ENCODE results near the gene RNF169. TPM values are rescaled to one million over a fixed set of nuclear protein-coding genes. Genes with fewer than 3 reads are reported as not detected.
A peak's percentile ranks its signal among the peaks of the same experiment; 100 is the strongest.

RNF169 gene
- total RNA-seq, 4 donors from 2014 or later: 16.2 to 26.6 (median 20.6) TPM

DNA sequence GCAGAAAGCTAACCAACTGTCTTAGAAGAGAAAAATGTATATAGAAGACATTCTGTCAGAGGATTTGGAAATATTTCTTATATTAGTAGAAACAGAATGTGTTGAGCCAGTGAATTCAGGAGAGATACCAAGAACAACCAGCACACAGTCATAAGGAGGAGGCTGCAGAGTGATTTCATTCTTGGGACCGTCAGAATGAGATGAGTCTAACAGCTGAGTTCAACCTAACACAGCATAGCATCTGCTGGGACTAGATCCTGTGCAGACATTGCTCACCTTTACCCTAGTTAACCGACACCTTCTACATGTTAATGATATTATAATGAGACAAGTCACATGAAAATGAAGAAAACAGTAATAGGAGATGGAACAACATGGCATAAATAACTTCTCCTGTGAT is 114.8 kb downstream of the RNF169 start:
- no peak for DNase-seq (ENCODE audit: extremely low spot score)
- Histone ChIP-seq H3K4me1 (no peaks in the 10 kb centered on the region), H3K36me3 (peaks cover 13 to 77% (median 54%) of the 10 kb centered on the region in 4 donors), H3K27ac (replicated peaks in 1 of 4) (no peak overlapping the region), H3K4me3 (no peak overlapping the region), H3K27me3 (no peaks in the 10 kb centered on the region), H3K9me3 (peaks cover 0 to 54% (median 39%) of the 10 kb centered on the region in 4 donors)
- intact Hi-C loops (cut with DNase I): no loop called here
- WGBS: 90% methylated on average over 2 of the region's 2 CpGs
- TF ChIP-seq POLR2A (IDR thresholded peaks at IDR 0.05; ENCODE audit: low read depth) (no peak), EP300 (IDR thresholded peaks at IDR 0.05) (no peak), POLR2AphosphoS5 (IDR thresholded peaks at IDR 0.05) (no peak)
- TF ChIP-seq, protein P1, sequence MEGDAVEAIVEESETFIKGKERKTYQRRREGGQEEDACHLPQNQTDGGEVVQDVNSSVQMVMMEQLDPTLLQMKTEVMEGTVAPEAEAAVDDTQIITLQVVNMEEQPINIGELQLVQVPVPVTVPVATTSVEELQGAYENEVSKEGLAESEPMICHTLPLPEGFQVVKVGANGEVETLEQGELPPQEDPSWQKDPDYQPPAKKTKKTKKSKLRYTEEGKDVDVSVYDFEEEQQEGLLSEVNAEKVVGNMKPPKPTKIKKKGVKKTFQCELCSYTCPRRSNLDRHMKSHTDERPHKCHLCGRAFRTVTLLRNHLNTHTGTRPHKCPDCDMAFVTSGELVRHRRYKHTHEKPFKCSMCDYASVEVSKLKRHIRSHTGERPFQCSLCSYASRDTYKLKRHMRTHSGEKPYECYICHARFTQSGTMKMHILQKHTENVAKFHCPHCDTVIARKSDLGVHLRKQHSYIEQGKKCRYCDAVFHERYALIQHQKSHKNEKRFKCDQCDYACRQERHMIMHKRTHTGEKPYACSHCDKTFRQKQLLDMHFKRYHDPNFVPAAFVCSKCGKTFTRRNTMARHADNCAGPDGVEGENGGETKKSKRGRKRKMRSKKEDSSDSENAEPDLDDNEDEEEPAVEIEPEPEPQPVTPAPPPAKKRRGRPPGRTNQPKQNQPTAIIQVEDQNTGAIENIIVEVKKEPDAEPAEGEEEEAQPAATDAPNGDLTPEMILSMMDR (IDR thresholded peaks at IDR 0.05): no peak

DNA sequence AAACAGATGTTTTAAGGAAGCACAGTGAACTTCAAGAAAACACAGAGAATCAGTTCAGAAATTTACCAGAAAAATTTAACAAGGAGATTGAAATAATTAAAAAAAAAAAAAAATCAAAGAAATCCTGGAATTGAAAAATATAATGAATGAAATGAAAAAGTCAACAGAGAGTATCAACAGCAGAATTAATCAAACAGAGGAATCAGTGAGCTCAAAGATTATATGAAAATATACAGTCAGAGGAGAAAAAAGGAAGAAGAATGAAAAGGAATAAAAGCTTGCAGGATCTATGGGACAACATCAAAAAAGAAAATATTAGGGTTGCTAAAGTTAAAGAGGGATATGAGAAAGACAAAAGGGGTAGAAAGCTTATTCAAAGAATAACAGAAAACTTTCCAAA is 117.9 kb downstream of the RNF169 start:
- TF ChIP-seq EP300 (IDR thresholded peaks at IDR 0.05) (no peak), POLR2A (IDR thresholded peaks at IDR 0.05; ENCODE audit: low read depth) (no peak), POLR2AphosphoS5 (IDR thresholded peaks at IDR 0.05) (no peak)
- TF ChIP-seq, protein P1 (IDR thresholded peaks at IDR 0.05): no peak
- Histone ChIP-seq H3K9me3 (peaks cover 5 to 73% (median 67%) of the 10 kb centered on the region in 4 donors), H3K4me1 (no peaks in the 10 kb centered on the region), H3K36me3 (peaks cover 31 to 76% (median 58%) of the 10 kb centered on the region in 4 donors), H3K4me3 (no peak overlapping the region), H3K27me3 (no peaks in the 10 kb centered on the region), H3K27ac (replicated peaks in 1 of 4) (no peak overlapping the region)
- no peak for DNase-seq (ENCODE audit: extremely low spot score)
- intact Hi-C loops (cut with DNase I): no loop called here

DNA sequence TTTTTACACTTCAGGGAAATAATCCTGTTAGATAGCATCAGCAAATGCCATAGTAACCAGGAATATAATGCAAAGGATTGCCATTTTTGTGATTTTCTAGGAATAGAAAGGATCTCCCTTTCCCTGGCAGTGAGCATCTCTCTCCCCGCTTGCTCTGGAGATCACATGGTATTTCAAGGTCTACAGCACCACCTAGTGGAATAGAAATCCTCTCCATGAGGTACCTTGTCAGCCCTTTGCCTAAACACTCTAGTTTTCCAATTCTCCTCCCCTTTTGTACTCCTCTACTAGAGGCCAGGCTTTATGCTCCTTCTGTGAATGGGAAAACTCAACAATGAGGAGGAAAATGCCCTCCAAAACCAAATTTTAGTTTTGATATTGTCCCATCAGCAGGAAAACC is 121.8 kb downstream of the RNF169 start:
- intact Hi-C loops (cut with DNase I): no loop called here
- Histone ChIP-seq H3K27me3 (no peaks in the 10 kb centered on the region), H3K36me3 (peaks cover 21 to 77% (median 59%) of the 10 kb centered on the region in 4 donors), H3K4me1 (no peaks in the 10 kb centered on the region), H3K27ac (replicated peaks in 1 of 4) (no peak overlapping the region), H3K9me3 (peaks cover 12 to 98% (median 81%) of the 10 kb centered on the region in 4 donors), H3K4me3 (no peak overlapping the region)
- 100% methylated on average over 1 of the region's 1 CpG for WGBS
- no peak for DNase-seq (ENCODE audit: extremely low spot score)
- TF ChIP-seq POLR2A (IDR thresholded peaks at IDR 0.05; ENCODE audit: low read depth): no peak
- TF ChIP-seq, protein P1 (IDR thresholded peaks at IDR 0.05): peak in 1 of 3 experiments; percentile 7

DNA sequence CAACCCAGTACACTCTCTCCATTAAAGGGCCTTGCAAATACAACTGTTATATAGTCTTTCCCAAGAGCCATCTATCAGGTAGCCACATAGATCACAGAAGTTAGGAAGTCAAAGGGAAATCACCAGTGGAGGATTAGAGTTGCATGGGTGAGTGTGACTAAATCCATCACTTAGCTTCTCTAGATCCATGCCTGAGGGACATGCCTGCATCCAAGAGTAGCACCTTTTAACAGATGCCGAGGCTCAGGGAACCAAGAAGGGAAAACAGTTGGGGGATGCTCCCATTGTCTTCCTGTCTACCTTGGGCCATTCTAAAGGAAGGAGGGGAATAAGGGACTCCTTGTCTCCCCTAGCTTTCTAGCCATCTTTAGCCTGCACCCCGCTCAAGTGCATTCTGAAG is 122.4 kb downstream of the RNF169 start:
- no peak for DNase-seq (ENCODE audit: extremely low spot score)
- H3K27me3 ChIP-seq: no peaks in the 10 kb centered on the region
- WGBS: 100% methylated on average over 2 of the region's 2 CpGs
- intact Hi-C loops (cut with DNase I): no loop called here
- peaks cover 25 to 77% (median 63%) of the 10 kb centered on the region in 4 donors for H3K36me3 ChIP-seq
- TF ChIP-seq EP300 (IDR thresholded peaks at IDR 0.05) (no peak), POLR2A (IDR thresholded peaks at IDR 0.05; ENCODE audit: low read depth) (no peak), POLR2AphosphoS5 (IDR thresholded peaks at IDR 0.05) (no peak)
- TF ChIP-seq, protein P1 (IDR thresholded peaks at IDR 0.05): no peak
- H3K4me1 ChIP-seq: no peaks in the 10 kb centered on the region
- H3K9me3 ChIP-seq: peaks cover 12 to 95% (median 76%) of the 10 kb centered on the region in 4 donors
- no peak overlapping the region for H3K27ac ChIP-seq (replicated peaks in 1 of 4)
- H3K4me3 ChIP-seq: no peak overlapping the region

DNA sequence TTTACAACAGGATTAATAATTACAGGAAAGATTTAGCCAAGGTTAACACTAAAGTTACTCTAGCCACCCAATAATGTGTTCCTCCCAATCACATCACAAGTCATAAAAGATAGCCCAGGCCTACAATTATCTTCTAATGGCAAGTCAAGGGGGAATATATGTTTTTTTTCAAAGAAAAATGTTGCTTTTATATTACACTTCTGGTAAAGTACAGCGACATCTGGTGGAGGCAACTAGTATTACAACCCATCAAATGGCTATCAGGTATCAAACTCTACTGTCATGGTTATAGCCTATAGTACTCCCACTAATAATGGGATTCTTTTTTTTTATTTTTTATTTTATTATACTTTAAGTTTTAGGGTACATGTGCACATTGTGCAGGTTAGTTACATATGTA is 128.5 kb downstream of the RNF169 start:
- DNase-seq (ENCODE audit: extremely low spot score): no peak
- no peak for TF ChIP-seq POLR2A (IDR thresholded peaks at IDR 0.05; ENCODE audit: low read depth)
- no peak for TF ChIP-seq EP300 (IDR thresholded peaks at IDR 0.05)
- TF ChIP-seq, protein P1 (IDR thresholded peaks at IDR 0.05): peak; percentile 15 to 45 (median 32)
- WGBS: 36% methylated on average over 1 of the region's 1 CpG
- Histone ChIP-seq H3K4me3 (no peak overlapping the region), H3K4me1 (no peaks in the 10 kb centered on the region), H3K9me3 (peaks cover under 1 to 40% (median 21%) of the 10 kb centered on the region in 4 donors), H3K36me3 (peaks cover 14 to 49% (median 40%) of the 10 kb centered on the region in 4 donors), H3K27me3 (no peaks in the 10 kb centered on the region), H3K27ac (replicated peaks in 1 of 4) (no peak overlapping the region)
- intact Hi-C loops (cut with DNase I): no loop called here
